Gastrocnemius medialis (tissue), 4 donors: ENCODE data around the gene INTS15. TPM values are rescaled to one million over a fixed set of nuclear protein-coding genes. Genes with fewer than 3 reads are reported as not detected.

Source experiments
- ATAC-seq, 2 donors: fragments of 150-250 bp; one replicate each; pipeline ENCODE4 v1.9.1; 2016
- DNase-seq, 2 donors: peaks; one replicate each; pipeline ENCODE4 v3.0.0-alpha.2; 2019
- H3K27ac ChIP-seq, 4 donors: fragments of 200-600 bp; sonication (generic); 1 replicate in 1 of 4; 2 replicates in 3 of 4; pipeline ENCODE4 v1.5.1; 2016 to 2018; ENCODE audit warnings: mild to moderate bottlenecking in 2 of 4, moderate library complexity in 1 of 4
- H3K27me3 ChIP-seq, 3 donors: fragments of 200-600 bp; sonication (generic) in 2 of 3; 1 replicate in 1 of 3; 2 replicates in 2 of 3; pipeline versions ENCODE4 v1.5.1 to v1.6.0; 2016 to 2019; ENCODE audit warnings: mild to moderate bottlenecking in 1 of 3, moderate library complexity in 1 of 3
- H3K36me3 ChIP-seq, 2 donors: fragments of 200-600 bp; sonication (generic) in 1 of 2; one replicate each; pipeline ENCODE4 v1.5.1; 2017 to 2018
- H3K4me1 ChIP-seq, 2 donors: fragments of 200-600 bp; sonication (generic) in 1 of 2; one replicate each; pipeline ENCODE4 v1.5.1; 2016 to 2017; ENCODE audit warnings: mild to moderate bottlenecking in 2 of 2
- H3K4me3 ChIP-seq, 4 donors: fragments of 200-600 bp; sonication (generic) in 3 of 4; 1 replicate in 1 of 4; 2 replicates in 3 of 4; pipeline ENCODE4 v1.5.1; 2016 to 2019; ENCODE audit warnings: mild to moderate bottlenecking in 2 of 4
- H3K9me3 ChIP-seq, 3 donors: fragments of 200-600 bp; sonication (generic) in 2 of 3; 1 replicate in 1 of 3; 2 replicates in 2 of 3; pipeline ENCODE4 v1.5.1; 2016 to 2019
- POLR2A ChIP-seq, 2 donors: fragments of 450-650 bp; IDR thresholded peaks; one replicate each; pipeline ENCODE4 v1.6.1; 2017; ENCODE audit warnings: antibody characterized with exemption in 2 of 2, mild to moderate bottlenecking in 2 of 2, moderate library complexity in 2 of 2
- in situ Hi-C, 4 donors: fragments of 200-750 bp; cut with MboI; loops; one replicate each; pipeline versions ENCODE4 v1.15.0 to v1.8.0; 2017; ENCODE audit warnings: low sequenced_read_pairs in 4 of 4
- intact Hi-C: fragments of 100-400 bp; cut with DNase I; formaldehyde crosslinking; loops from one replicate; pipeline ENCODE4 v1.15.1; 2023; ENCODE audit warnings: low total_unique reads
- total RNA-seq, 4 donors: library from RNA; depleted of rRNA; stranded (reverse); fragments of >200 nt; gene quantifications; one replicate each; pipeline versions ENCODE4 v1.1.0 to v1.2.3, GENCODE V29; 2016
- TF ChIP-seq, protein P1 (sequence below), 5 experiments: fragments of 450-650 bp in 3 of 5; fragments of 200-600 bp in 2 of 5; sonication (generic) in 2 of 5; IDR thresholded peaks in 4 of 5; conservative IDR thresholded peaks in 1 of 5; 1 replicate in 4 of 5; 2 replicates in 1 of 5; pipeline ENCODE4 v1.5.1; 2016 to 2019; ENCODE audit warnings: antibody characterized with exemption in 5 of 5, mild to moderate bottlenecking in 3 of 5, moderate library complexity in 3 of 5

The INTS15 gene
- 10 to 100 TPM; 20.1 to 30.4 (median 26.1) TPM for total RNA-seq

- peak; percentile 89 to 92 for ATAC-seq
- no peaks in the 10 kb centered on the region for H3K9me3 ChIP-seq
- intact Hi-C loops (loop anchor here (1.0 to 5.0 kb wide), 4 partner anchors 13 to 1707 kb away; partner anchors contain the start of genes ZDHHC4, ZNF12 and ZNF316), in situ Hi-C loops (no loop called here)
- peaks cover 0 to 68% of the 10 kb centered on the region in 2 donors for H3K36me3 ChIP-seq
- H3K4me1 ChIP-seq: peaks cover 14 to 15% of the 10 kb centered on the region in 2 donors
- peak; percentile 18 to 50 for DNase-seq
- H3K4me3 ChIP-seq: peak within 1 kb of the TSS; percentile 71 to 90 (median 82)
- H3K27me3 ChIP-seq: no peaks in the 10 kb centered on the region
- TF ChIP-seq, protein P1, sequence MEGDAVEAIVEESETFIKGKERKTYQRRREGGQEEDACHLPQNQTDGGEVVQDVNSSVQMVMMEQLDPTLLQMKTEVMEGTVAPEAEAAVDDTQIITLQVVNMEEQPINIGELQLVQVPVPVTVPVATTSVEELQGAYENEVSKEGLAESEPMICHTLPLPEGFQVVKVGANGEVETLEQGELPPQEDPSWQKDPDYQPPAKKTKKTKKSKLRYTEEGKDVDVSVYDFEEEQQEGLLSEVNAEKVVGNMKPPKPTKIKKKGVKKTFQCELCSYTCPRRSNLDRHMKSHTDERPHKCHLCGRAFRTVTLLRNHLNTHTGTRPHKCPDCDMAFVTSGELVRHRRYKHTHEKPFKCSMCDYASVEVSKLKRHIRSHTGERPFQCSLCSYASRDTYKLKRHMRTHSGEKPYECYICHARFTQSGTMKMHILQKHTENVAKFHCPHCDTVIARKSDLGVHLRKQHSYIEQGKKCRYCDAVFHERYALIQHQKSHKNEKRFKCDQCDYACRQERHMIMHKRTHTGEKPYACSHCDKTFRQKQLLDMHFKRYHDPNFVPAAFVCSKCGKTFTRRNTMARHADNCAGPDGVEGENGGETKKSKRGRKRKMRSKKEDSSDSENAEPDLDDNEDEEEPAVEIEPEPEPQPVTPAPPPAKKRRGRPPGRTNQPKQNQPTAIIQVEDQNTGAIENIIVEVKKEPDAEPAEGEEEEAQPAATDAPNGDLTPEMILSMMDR (IDR thresholded peaks at IDR 0.05 in 4 of 5, conservative IDR thresholded peaks at IDR 0.05 in 1 of 5): peak; percentile 52 to 99 (median 98)
- peak; percentile 80 to 85 for TF ChIP-seq POLR2A (IDR thresholded peaks at IDR 0.05)
- peak within 1 kb of the TSS; percentile 68 to 90 (median 82) for H3K27ac ChIP-seq
Observed at GRCh38 chr7:6589829-6590644, at the start of gene INTS15. Gene INTS15, plus strand, starts transcription at chr7:6590021. Its CDS starts 263 bp downstream, at chr7:6590284.

GRCh38 chr7:6542368-6542767, 47.5 kb upstream of the INTS15 start:
- in situ Hi-C loops: no loop called here
- TF ChIP-seq, protein P1 (IDR thresholded peaks at IDR 0.05 in 4 of 5, conservative IDR thresholded peaks at IDR 0.05 in 1 of 5): no peak
- no peak for TF ChIP-seq POLR2A (IDR thresholded peaks at IDR 0.05)
- Histone ChIP-seq H3K27ac (no peak overlapping the region), H3K4me3 (no peak overlapping the region), H3K36me3 (no peaks in the 10 kb centered on the region), H3K9me3 (no peaks in the 10 kb centered on the region), H3K4me1 (no peaks in the 10 kb centered on the region), H3K27me3 (peaks cover 8 to 12% (median 8%) of the 10 kb centered on the region in 3 donors)
- intact Hi-C loops: no loop called here
- DNase-seq: no peak
- no peak for ATAC-seq

DNA sequence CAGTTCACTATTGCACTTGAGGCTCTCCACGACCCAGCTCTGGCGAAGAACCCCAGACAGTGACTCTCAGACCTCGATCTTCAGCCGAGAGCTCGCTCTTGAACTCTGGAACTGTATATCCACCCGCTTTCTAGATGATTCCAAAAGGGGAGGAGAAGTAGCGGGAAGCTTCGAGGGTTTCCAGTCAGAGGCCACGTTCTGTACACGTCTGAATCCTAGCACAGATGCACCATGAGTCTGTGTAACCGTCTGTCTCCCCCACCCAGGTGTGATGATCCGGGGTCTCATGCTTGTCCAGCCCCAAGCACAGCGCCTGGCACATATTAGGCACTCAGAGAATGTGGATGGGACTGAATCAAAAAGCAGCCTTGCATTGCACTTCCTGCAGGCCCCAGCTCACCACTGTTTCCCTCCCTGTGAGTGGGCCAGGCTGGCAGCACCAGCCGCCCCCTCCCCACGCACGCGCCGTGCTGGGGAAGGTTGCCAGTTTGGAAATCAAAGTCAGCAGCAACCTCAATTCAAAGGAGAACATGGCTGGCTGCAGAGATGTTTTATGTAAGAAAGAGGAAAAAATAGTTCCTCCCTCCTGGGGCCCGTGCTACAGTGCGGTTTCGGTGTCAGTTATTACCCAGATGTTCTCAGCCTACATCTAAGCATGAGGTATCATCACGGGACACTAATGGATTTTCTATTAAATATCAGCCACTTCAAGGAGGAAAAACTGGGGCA, 44.3 kb upstream of the INTS15 start:
- H3K4me1 ChIP-seq: no peaks in the 10 kb centered on the region
- H3K9me3 ChIP-seq: no peaks in the 10 kb centered on the region
- no peaks in the 10 kb centered on the region for H3K27me3 ChIP-seq
- no peak for TF ChIP-seq POLR2A (IDR thresholded peaks at IDR 0.05)
- TF ChIP-seq, protein P1 (IDR thresholded peaks at IDR 0.05 in 4 of 5, conservative IDR thresholded peaks at IDR 0.05 in 1 of 5): no peak
- H3K4me3 ChIP-seq: no peak overlapping the region
- H3K27ac ChIP-seq: no peak overlapping the region
- ATAC-seq (no peak), DNase-seq (no peak)
- intact Hi-C loops: no loop called here
- H3K36me3 ChIP-seq: no peaks in the 10 kb centered on the region
- in situ Hi-C loops: no loop called here

DNA sequence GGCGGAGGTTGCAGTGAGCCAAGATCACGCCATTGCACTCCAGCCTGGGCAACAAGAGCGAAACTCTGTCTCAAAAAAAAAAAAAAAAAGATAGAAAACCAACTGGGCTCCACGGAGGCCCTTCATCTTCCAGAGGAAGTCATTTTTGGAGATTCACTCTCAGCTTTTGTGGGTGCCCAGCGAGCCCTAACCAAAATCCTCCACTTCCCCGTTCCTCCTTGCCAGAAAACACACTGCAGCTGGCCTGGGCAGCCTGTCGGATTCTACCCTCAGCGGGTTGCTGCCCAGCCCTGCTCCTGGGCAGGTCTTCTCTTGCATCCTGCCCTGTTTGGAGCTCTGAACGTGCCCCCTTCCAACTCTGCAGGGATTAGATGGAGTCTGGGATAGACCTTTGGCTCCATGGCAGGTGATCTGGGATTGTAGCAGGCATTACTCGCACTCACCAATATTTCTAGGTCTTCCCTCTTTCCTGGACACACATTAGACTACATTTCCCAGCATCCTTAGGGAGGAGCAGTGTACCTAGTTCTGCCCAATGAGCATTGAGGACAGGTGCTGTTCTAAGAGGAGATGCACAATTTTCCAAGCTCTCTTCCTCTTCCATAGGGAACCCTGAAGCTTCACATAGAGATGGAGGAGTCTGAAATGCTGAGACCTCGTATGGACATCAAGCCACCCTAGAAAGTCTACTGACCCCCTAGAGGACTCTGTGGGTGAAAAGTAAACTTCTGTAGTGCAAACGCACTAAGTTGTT, 43.1 kb upstream of the INTS15 start:
- TF ChIP-seq, protein P1 (IDR thresholded peaks at IDR 0.05 in 4 of 5, conservative IDR thresholded peaks at IDR 0.05 in 1 of 5): no peak
- TF ChIP-seq POLR2A (IDR thresholded peaks at IDR 0.05): no peak
- in situ Hi-C loops: no loop called here
- H3K27ac ChIP-seq: no peak overlapping the region
- DNase-seq: no peak
- no peak overlapping the region for H3K4me3 ChIP-seq
- ATAC-seq: no peak
- H3K36me3 ChIP-seq: no peaks in the 10 kb centered on the region
- H3K9me3 ChIP-seq: no peaks in the 10 kb centered on the region
- intact Hi-C loops: no loop called here
- no peaks in the 10 kb centered on the region for H3K4me1 ChIP-seq
- no peaks in the 10 kb centered on the region for H3K27me3 ChIP-seq
